Muscle layer of duodenum (tissue), 2 donors: Measurements from ENCODE around the gene TYW1B.
"Not testable (repeated sequence)": the region's sequence is repeated elsewhere in the genome, so short reads cannot be mapped to it uniquely, and the experiment has no call there.

ENCODE experiments used
- H3K27ac ChIP-seq: one replicate; pipeline ENCODE4 v1.7.0; 2013; ENCODE audit warnings: mild to moderate bottlenecking, low read length
- H3K27me3 ChIP-seq: one replicate; pipeline ENCODE4 v1.7.0; 2013; ENCODE audit warnings: low read depth, mild to moderate bottlenecking, control low read depth, low read length
- H3K36me3 ChIP-seq, 2 donors: one replicate each; pipeline ENCODE4 v1.7.0; 2013; ENCODE audit warnings: low read length in 2 of 2, control low read depth in 1 of 2, mild to moderate bottlenecking in 1 of 2; ENCODE audit not compliant: insufficient read depth in 2 of 2, control insufficient read depth in 1 of 2
- H3K4me1 ChIP-seq, 2 donors: one replicate each; pipeline ENCODE4 v1.7.0; 2013; ENCODE audit warnings: low read length in 2 of 2, mild to moderate bottlenecking in 2 of 2, control low read depth in 1 of 2, moderate library complexity in 1 of 2; ENCODE audit not compliant: insufficient read depth in 2 of 2, control insufficient read depth in 1 of 2
- H3K4me3 ChIP-seq, 2 donors: one replicate each; pipeline ENCODE4 v1.7.0; 2013; ENCODE audit warnings: low read length in 2 of 2, low read depth in 1 of 2, mild to moderate bottlenecking in 1 of 2
- H3K9me3 ChIP-seq, 2 donors: one replicate each; pipeline ENCODE4 v1.7.0; 2013; ENCODE audit warnings: low read length in 2 of 2, control low read depth in 1 of 2, mild to moderate bottlenecking in 1 of 2; ENCODE audit not compliant: control insufficient read depth in 1 of 2
- donor health status: healthy.

TYW1B gene

GRCh38 chr7:72538147-72538546 lies 289.9 kb downstream of the TYW1B start:
- no peak overlapping the region for H3K4me3 ChIP-seq
- no peaks in the 10 kb centered on the region for H3K9me3 ChIP-seq
- H3K36me3 ChIP-seq = no peaks in the 10 kb centered on the region
- H3K27me3 ChIP-seq = no peaks in the 10 kb centered on the region
- H3K27ac ChIP-seq = no peak overlapping the region
- no peaks in the 10 kb centered on the region for H3K4me1 ChIP-seq

GRCh38 chr7:72536038-72536437 lies 292.0 kb downstream of the TYW1B start:
- not testable (repeated sequence) for H3K4me3 ChIP-seq, H3K27me3 ChIP-seq, H3K27ac ChIP-seq, H3K36me3 ChIP-seq, H3K4me1 ChIP-seq, H3K9me3 ChIP-seq

GRCh38 chr7:72531048-72531447 lies 297.0 kb downstream of the TYW1B start:
- H3K36me3 ChIP-seq, H3K4me3 ChIP-seq, H3K9me3 ChIP-seq, H3K4me1 ChIP-seq, H3K27ac ChIP-seq, H3K27me3 ChIP-seq: not testable (repeated sequence)
